Common myeloid progenitor, CD34-positive (primary cell): ENCODE results near the gene CASP2.

Experiments used
- CTCF ChIA-PET: fragments of 350-600 bp; sonication (Branson Sonifier 250); formaldehyde crosslinking; loops from one replicate; lab custom pipeline; 2021; ENCODE audit warnings: antibody characterized with exemption; lab: Charles Lee
- POLR2A ChIA-PET: fragments of 350-600 bp; sonication (Branson Sonifier 250); formaldehyde crosslinking; loops from one replicate; lab custom pipeline; 2021; ENCODE audit warnings: antibody characterized with exemption; lab: Charles Lee
- DNase-seq, 3 donors: peaks; one replicate each; pipeline versions ENCODE4 v3.0.0 to v3.0.0-alpha.2; 2013
- H3K27ac ChIP-seq, 2 experiments: 1 replicate in 1 of 2; 2 replicates in 1 of 2; pipeline ENCODE4 v1.7.0; 2013; ENCODE audit warnings: inconsistent platforms in 2 of 2, low read length in 2 of 2, mild to moderate bottlenecking in 2 of 2, low read depth in 1 of 2, moderate library complexity in 1 of 2; ENCODE audit not compliant: severe bottlenecking in 2 of 2, insufficient read depth in 1 of 2, poor library complexity in 1 of 2
- H3K27me3 ChIP-seq, 5 experiments: replicated peaks in 2 of 5; 1 replicate in 3 of 5; 2 replicates in 2 of 5; pipeline versions ENCODE4 v1.6.1 to v1.7.0; 2013; ENCODE audit warnings: low read length in 4 of 5, mild to moderate bottlenecking in 2 of 5, moderate library complexity in 2 of 5, inconsistent platforms in 1 of 5; ENCODE audit not compliant: insufficient read depth in 5 of 5, control insufficient read depth in 4 of 5
- H3K36me3 ChIP-seq, 4 experiments: 1 replicate in 2 of 4; 2 replicates in 2 of 4; pipeline versions ENCODE4 v1.6.1 to v1.7.0; 2013; ENCODE audit warnings: low read length in 3 of 4, control low read depth in 1 of 4, mild to moderate bottlenecking in 1 of 4; ENCODE audit not compliant: control insufficient read depth in 4 of 4, insufficient read depth in 4 of 4
- H3K4me1 ChIP-seq, 4 experiments: 1 replicate in 3 of 4; 2 replicates in 1 of 4; pipeline versions ENCODE4 v1.6.1 to v1.7.1; 2013; ENCODE audit warnings: low read length in 3 of 4, mild to moderate bottlenecking in 3 of 4, control low read depth in 1 of 4, inconsistent platforms in 1 of 4, moderate library complexity in 1 of 4; ENCODE audit not compliant: control insufficient read depth in 4 of 4, insufficient read depth in 4 of 4; ENCODE audit errors: control extremely low read depth in 1 of 4
- H3K4me3 ChIP-seq, 7 experiments: 1 replicate in 4 of 7; 2 replicates in 3 of 7; pipeline versions ENCODE4 v1.5.1 to v1.7.0; 2013; ENCODE audit warnings: mild to moderate bottlenecking in 7 of 7, low read length in 6 of 7, moderate library complexity in 6 of 7, inconsistent platforms in 2 of 7, low read depth in 2 of 7, control low read depth in 1 of 7; ENCODE audit not compliant: insufficient read depth in 4 of 7, control insufficient read depth in 1 of 7; ENCODE audit errors: extremely low read depth in 1 of 7
- H3K9me3 ChIP-seq, 5 experiments: 1 replicate in 4 of 5; 2 replicates in 1 of 5; pipeline versions ENCODE4 v1.6.1 to v1.7.1; 2013; ENCODE audit warnings: low read length in 4 of 5, mild to moderate bottlenecking in 2 of 5, inconsistent platforms in 1 of 5, low read depth in 1 of 5, moderate library complexity in 1 of 5; ENCODE audit not compliant: control insufficient read depth in 4 of 5, insufficient read depth in 2 of 5; ENCODE audit errors: control extremely low read depth in 1 of 5
- WGBS: methylation state at CpG from one replicate; pipeline ENCODE4 v1.1.5; 2013; ENCODE audit not compliant: insufficient coverage; 5-methylcytosine and 5-hydroxymethylcytosine counted together

Gene CASP2

GRCh38 chr7:143244321-143244720, 43.8 kb upstream of the CASP2 start:
- Histone ChIP-seq H3K4me3 (no peak overlapping the region), H3K27me3 (no peaks in the 10 kb centered on the region), H3K27ac (no peak overlapping the region), H3K36me3 (peaks cover 0 to 2% (median 0%) of the 10 kb centered on the region in 4 experiments), H3K9me3 (no peaks in the 10 kb centered on the region), H3K4me1 (peaks cover 4 to 25% (median 13%) of the 10 kb centered on the region in 4 experiments)
- DNase-seq, result no peak
- POLR2A ChIA-PET, result no interaction called here
- no CpG with 5 or more reads among the region's 1 CpG for WGBS
- CTCF ChIA-PET, result interaction anchor here (1.0 to 8.7 kb wide), 5 partner anchors 19 to 62 kb away, joined by 3 to 108 read pairs (median 5); partner anchors contain the start of gene GSTK1

GRCh38 chr7:143245123-143245522, 43.0 kb upstream of the CASP2 start:
- Histone ChIP-seq H3K4me1 (peaks cover 4 to 23% (median 12%) of the 10 kb centered on the region in 4 experiments), H3K4me3 (no peak overlapping the region), H3K27me3 (no peaks in the 10 kb centered on the region), H3K36me3 (peaks cover 0 to 2% (median 0%) of the 10 kb centered on the region in 4 experiments), H3K9me3 (no peaks in the 10 kb centered on the region), H3K27ac (no peak overlapping the region)
- CTCF ChIA-PET, result interaction anchor here (1.0 to 1.2 kb wide), 6 partner anchors 11 to 60 kb away, joined by 3 to 4 read pairs (median 3); partner anchors contain the start of gene GSTK1
- WGBS, result 47% methylated on average over 2 of the region's 3 CpGs
- POLR2A ChIA-PET, result no interaction called here
- peak in 2 of 3 donors; percentile 60 to 69 for DNase-seq

GRCh38 chr7:143247372-143247771, 40.8 kb upstream of the CASP2 start:
- no peak for DNase-seq
- Histone ChIP-seq H3K4me1 (peaks cover 3 to 36% (median 19%) of the 10 kb centered on the region in 4 experiments), H3K27ac (no peak overlapping the region), H3K9me3 (peaks cover 0 to 4% (median 0%) of the 10 kb centered on the region in 5 experiments), H3K27me3 (no peaks in the 10 kb centered on the region), H3K36me3 (peaks cover 0 to 2% (median 0%) of the 10 kb centered on the region in 4 experiments), H3K4me3 (no peak overlapping the region)
- WGBS, result no CpG with 5 or more reads among the region's 1 CpG
- ChIA-PET CTCF (interaction anchor here (1.0 to 3.0 kb wide), 4 partner anchors 9 to 259 kb away, joined by 3 to 9 read pairs (median 6); no protein-coding TSS in a partner anchor), POLR2A (no interaction called here)

GRCh38 chr7:143248761-143249354, 39.3 kb upstream of the CASP2 start:
- Histone ChIP-seq H3K27ac (no peak overlapping the region), H3K4me1 (peaks cover 3 to 36% (median 18%) of the 10 kb centered on the region in 4 experiments), H3K27me3 (no peaks in the 10 kb centered on the region), H3K9me3 (peaks cover 0 to 11% (median 0%) of the 10 kb centered on the region in 5 experiments), H3K36me3 (no peaks in the 10 kb centered on the region), H3K4me3 (no peak overlapping the region)
- CTCF ChIA-PET, result interaction anchor here (0.9 to 3.0 kb wide), 9 partner anchors 8 to 62 kb away, joined by 3 to 23 read pairs (median 4); partner anchors contain the start of gene TAS2R40
- 100% methylated on average over 2 of the region's 2 CpGs for WGBS
- DNase-seq, result no peak
- POLR2A ChIA-PET, result no interaction called here

DNA sequence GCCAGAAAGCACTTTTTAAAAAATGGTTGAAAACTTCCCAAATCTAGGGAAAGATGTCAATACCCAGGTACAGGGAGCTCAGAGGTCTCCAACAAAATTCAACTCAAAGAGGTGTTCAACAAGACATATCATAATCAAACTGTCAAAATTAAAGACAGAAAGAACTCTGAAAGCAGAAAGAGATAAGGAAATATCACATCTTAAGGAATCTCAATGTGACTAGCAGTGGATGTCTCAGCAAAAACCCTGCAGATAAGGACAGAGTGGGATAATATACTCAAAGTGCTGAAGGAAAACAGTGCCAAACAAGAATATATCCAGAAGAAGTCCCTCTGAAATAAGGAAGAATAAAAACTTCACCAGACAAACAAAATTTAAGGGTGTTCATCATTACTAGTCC, 38.0 kb upstream of the CASP2 start:
- Histone ChIP-seq H3K36me3 (no peaks in the 10 kb centered on the region), H3K27ac (no peak overlapping the region), H3K27me3 (no peaks in the 10 kb centered on the region), H3K4me1 (peaks cover 3 to 37% (median 16%) of the 10 kb centered on the region in 4 experiments), H3K4me3 (no peak overlapping the region), H3K9me3 (peaks cover 0 to 14% (median 0%) of the 10 kb centered on the region in 5 experiments)
- ChIA-PET CTCF (interaction anchor here (1.0 to 2.6 kb wide), 4 partner anchors 9 to 51 kb away, joined by 3 to 23 read pairs (median 6); partner anchors contain the start of gene TAS2R40), POLR2A (no interaction called here)
- no peak for DNase-seq

GRCh38 chr7:143250822-143251221, 37.3 kb upstream of the CASP2 start:
- no peak overlapping the region for H3K27ac ChIP-seq
- H3K4me3 ChIP-seq, result peak overlapping the region in 1 of 7 experiments; percentile 5
- H3K36me3 ChIP-seq, result no peaks in the 10 kb centered on the region
- no peaks in the 10 kb centered on the region for H3K27me3 ChIP-seq
- no CpG with 5 or more reads among the region's 1 CpG for WGBS
- CTCF ChIA-PET, result interaction anchor here (2.6 kb wide), 1 partner anchor 10 kb away, joined by 23 read pairs; no protein-coding TSS in a partner anchor
- DNase-seq, result peak in 2 of 3 donors; percentile 52 to 67
- peaks cover 0 to 14% (median 0%) of the 10 kb centered on the region in 5 experiments for H3K9me3 ChIP-seq
- peaks cover 3 to 37% (median 13%) of the 10 kb centered on the region in 4 experiments for H3K4me1 ChIP-seq
- POLR2A ChIA-PET, result no interaction called here

GRCh38 chr7:143252006-143252405, 36.1 kb upstream of the CASP2 start:
- ChIA-PET POLR2A (no interaction called here), CTCF (interaction anchor here (0.7 to 1.6 kb wide), 2 partner anchors 11 to 253 kb away, joined by 3 to 6 read pairs; no protein-coding TSS in a partner anchor)
- H3K9me3 ChIP-seq, result peaks cover 0 to 14% (median 0%) of the 10 kb centered on the region in 5 experiments
- WGBS, result no CpG with 5 or more reads among the region's 2 CpGs
- H3K36me3 ChIP-seq, result no peaks in the 10 kb centered on the region
- DNase-seq, result no peak
- no peak overlapping the region for H3K4me3 ChIP-seq
- no peak overlapping the region for H3K27ac ChIP-seq
- H3K27me3 ChIP-seq, result no peaks in the 10 kb centered on the region
- peaks cover 3 to 37% (median 10%) of the 10 kb centered on the region in 4 experiments for H3K4me1 ChIP-seq
